GM10266 (cell line): ENCODE results near the gene SYCP2L.
A peak's percentile ranks its signal among the peaks of the same experiment; 100 is the strongest.
"Not testable (repeated sequence)": the region's sequence is repeated elsewhere in the genome, so short reads cannot be mapped to it uniquely, and the experiment has no call there.

Source experiments
- DNase-seq: peaks from one replicate; pipeline ENCODE4 v3.0.0; 2012; ENCODE audit errors: extremely low spot score
- TF ChIP-seq, protein P1 (sequence below): IDR thresholded peaks from 2 replicates; pipeline ENCODE4 v1.5.1; 2012; ENCODE audit warnings: mild to moderate bottlenecking, low read depth; ENCODE audit not compliant: control insufficient read depth, insufficient read depth; ENCODE audit errors: missing control alignments

The SYCP2L gene

DNA sequence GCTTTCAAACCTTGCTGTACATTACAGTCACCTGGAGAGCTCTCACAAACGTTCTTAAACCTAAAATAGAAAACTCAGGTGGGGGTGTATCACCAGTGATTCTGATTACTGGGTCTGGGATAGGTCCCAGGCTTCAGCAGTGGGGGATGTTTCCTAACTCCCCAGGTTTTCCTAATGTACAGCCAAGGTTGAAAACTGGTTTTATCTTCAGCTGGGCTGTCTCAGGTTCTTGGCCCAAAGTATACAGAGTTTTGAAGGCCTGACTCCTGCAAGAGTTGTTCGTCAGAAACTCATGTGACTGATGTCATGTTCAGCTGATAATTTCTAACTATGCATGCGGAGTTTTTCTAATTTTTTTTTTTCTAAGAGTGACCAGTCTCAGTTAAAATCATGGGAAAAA is 9.8 kb downstream of the SYCP2L start:
- TF ChIP-seq, protein P1, sequence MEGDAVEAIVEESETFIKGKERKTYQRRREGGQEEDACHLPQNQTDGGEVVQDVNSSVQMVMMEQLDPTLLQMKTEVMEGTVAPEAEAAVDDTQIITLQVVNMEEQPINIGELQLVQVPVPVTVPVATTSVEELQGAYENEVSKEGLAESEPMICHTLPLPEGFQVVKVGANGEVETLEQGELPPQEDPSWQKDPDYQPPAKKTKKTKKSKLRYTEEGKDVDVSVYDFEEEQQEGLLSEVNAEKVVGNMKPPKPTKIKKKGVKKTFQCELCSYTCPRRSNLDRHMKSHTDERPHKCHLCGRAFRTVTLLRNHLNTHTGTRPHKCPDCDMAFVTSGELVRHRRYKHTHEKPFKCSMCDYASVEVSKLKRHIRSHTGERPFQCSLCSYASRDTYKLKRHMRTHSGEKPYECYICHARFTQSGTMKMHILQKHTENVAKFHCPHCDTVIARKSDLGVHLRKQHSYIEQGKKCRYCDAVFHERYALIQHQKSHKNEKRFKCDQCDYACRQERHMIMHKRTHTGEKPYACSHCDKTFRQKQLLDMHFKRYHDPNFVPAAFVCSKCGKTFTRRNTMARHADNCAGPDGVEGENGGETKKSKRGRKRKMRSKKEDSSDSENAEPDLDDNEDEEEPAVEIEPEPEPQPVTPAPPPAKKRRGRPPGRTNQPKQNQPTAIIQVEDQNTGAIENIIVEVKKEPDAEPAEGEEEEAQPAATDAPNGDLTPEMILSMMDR = no peak
- DNase-seq = no peak

DNA sequence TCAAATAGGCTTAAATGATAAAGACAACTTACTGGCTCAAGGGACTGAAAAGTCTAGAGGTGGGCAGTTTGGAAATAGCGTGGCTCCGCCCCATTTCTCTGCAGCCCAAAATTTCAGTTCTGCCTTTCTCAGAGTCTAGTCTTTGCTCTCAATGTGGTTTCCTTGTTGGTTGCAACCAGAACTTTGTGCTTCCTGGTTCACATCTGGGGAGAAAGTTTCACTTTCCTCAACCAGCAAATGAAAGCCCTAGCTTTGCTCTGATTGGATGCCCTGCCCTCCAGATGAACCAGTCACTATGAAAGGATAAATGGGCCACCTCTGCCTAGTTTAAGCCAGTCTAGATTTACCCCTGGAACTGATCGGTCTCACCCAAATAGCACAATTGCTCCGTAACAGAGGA is 14.9 kb downstream of the SYCP2L start:
- DNase-seq = peak; percentile 15
- TF ChIP-seq, protein P1 = no peak

DNA sequence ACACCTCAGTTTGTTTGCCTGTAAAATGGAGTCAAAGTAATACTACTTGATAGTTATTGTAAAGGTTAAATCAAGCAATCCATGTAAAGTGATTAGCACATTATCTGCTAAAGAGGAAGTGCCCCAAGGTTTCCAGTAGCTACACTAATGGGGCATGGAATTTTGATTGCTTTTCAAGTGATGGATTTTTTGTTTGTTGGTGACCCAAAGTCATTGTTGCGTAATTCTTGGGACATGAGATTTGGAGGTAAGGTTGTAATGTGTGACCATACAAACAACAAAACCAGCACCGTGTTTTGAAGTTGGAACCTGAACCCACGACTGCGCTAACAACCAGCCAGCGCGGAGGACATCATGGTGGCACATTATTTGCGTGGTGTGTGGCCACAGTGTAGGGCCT is 17.2 kb downstream of the SYCP2L start:
- TF ChIP-seq, protein P1 = no peak
- no peak for DNase-seq

DNA sequence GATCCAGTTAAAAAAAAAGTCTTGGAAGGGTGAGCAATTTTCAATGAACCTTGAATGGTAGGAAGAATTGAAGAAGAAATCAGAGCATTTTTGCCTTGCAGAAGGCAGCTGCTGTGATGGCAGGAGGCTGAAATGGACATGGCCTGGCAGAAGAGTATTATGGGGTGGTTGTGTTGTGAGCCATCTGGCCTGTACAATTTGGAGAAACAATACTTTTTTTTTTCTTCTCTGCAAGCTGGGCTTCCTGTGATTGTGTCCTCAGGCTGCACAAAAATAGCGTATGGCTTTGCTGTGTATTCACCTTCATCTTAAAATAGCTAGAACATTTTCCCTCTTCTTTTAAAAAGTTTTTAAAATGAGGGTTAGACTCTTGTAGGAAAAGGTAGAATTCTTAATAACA is 21.4 kb downstream of the SYCP2L start:
- DNase-seq = no peak

DNA sequence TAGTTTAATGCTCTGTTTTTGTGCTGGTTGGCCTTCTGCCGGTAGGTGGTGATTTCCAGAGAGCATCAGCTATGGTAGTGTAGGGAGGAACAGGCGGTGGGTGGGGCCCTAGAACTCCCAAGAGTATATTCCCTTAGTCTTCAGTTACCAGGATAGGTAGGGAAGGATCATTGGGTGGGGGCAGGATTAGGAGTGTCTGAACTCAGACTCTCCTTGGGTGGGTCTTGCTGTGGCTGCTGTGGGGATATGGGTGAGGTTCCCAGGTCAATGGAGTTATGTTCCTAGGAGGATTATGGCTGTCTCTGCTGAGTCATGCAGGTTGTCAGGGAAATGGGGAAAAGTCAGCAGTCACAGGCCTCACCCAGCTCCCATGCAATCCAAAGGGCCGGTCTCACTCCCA is 32.7 kb downstream of the SYCP2L start:
- DNase-seq = not testable (repeated sequence)

More for the DNA sequence above, 21.4 kb downstream of the SYCP2L start:
- TF ChIP-seq, protein P1 = no peak

- TF ChIP-seq, protein P1 = no peak
- no peak for DNase-seq
These were observed 46.3 kb downstream of the SYCP2L start for GRCh38 chr6:10933126-10933525.

DNA sequence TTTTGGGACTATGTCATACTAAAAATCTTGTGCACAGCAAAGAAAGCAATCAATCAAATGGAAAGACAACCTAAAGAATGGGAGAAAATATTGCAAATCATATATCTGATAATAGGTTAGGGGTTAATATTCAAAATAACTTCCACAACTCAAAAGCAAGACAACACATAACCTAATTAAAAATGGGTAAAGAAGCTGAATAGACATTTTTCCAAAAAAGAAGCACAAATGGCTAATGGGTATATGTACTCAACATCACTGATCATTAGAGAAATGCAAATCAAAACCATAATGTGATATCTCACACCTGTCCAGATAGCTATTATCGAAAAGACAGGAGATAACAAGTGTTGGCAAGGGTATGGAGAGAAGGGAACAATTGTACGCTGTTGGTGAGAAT is 53.0 kb downstream of the SYCP2L start:
- TF ChIP-seq, protein P1 = no peak
- DNase-seq = no peak

DNA sequence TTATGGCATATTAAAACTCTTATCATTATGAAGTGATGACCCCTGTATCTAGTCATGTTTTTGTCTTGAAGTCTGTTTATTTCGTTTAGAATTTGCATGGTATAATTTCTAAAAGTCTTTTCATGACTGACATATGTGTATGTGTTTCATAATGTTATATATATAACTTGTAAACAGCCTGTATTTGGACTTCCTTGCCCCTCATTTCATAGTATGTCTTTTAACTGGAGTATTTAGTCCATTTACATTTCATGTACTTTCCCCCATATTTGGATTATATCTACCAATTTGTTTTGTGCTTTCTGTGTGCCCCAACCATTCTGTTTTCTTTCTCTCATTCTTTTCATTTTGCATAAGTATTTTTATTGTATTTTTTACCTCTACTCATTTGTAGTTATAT is 59.0 kb downstream of the SYCP2L start:
- TF ChIP-seq, protein P1 = no peak
- no peak for DNase-seq
